Thyroid gland (tissue), 4 donors: ENCODE data around the gene KSR1.

ENCODE experiments used
- CTCF ChIP-seq, 6 experiments: fragments of 200-600 bp in 3 of 6; fragments of 450-650 bp in 3 of 6; sonication (generic) in 3 of 6; IDR thresholded peaks; one replicate each; pipeline ENCODE4 v1.5.1; 2016 to 2019; ENCODE audit warnings: antibody characterized with exemption in 6 of 6, mild to moderate bottlenecking in 2 of 6, inconsistent platforms in 1 of 6, moderate library complexity in 1 of 6
- POLR2A ChIP-seq, 2 donors: fragments of 450-650 bp; IDR thresholded peaks; one replicate each; pipeline ENCODE4 v1.6.1; 2017; ENCODE audit warnings: antibody characterized with exemption in 2 of 2, mild to moderate bottlenecking in 2 of 2, moderate library complexity in 1 of 2

- TF ChIP-seq CTCF (IDR thresholded peaks at IDR 0.05) (no peak), POLR2A (IDR thresholded peaks at IDR 0.05) (no peak)
These were observed 93.1 kb downstream of the KSR1 start for GRCh38 chr17:27549251-27549893.
